Transverse colon (tissue), 4 donors: ENCODE results near the gene ITGA7. TPM values are rescaled to one million over a fixed set of nuclear protein-coding genes. Genes with fewer than 3 reads are reported as not detected.

Experiments
- DNase-seq: peaks from one replicate; pipeline ENCODE4 v3.0.0-alpha.2; 2019
- H3K27ac ChIP-seq, 4 donors: fragments of 200-600 bp; sonication (generic); 2 replicates each; pipeline ENCODE4 v1.5.1; 2016 to 2018; ENCODE audit warnings: inconsistent platforms in 4 of 4
- H3K27me3 ChIP-seq: fragments of 200-600 bp; sonication (generic); 2 replicates; pipeline ENCODE4 v1.5.1; 2017; ENCODE audit warnings: inconsistent platforms
- H3K36me3 ChIP-seq, 4 donors: fragments of 200-600 bp; sonication (generic); 2 replicates each; pipeline ENCODE4 v1.5.1; 2017 to 2019; ENCODE audit warnings: inconsistent platforms in 4 of 4
- H3K4me1 ChIP-seq, 4 donors: fragments of 200-600 bp; sonication (generic); 2 replicates each; pipeline ENCODE4 v1.5.1; 2017 to 2020; ENCODE audit warnings: inconsistent platforms in 4 of 4
- H3K4me3 ChIP-seq, 4 donors: fragments of 200-600 bp; sonication (generic); 1 replicate in 1 of 4; 2 replicates in 3 of 4; pipeline versions ENCODE4 v1.5.1 to v1.6.1; 2017 to 2019; ENCODE audit warnings: inconsistent platforms in 4 of 4
- H3K9me3 ChIP-seq, 2 donors: fragments of 200-600 bp; sonication (generic); 2 replicates each; pipeline ENCODE4 v1.5.1; 2017 to 2019; ENCODE audit warnings: inconsistent platforms in 2 of 2
- EP300 ChIP-seq: sonication (generic); formaldehyde crosslinking; IDR thresholded peaks from one replicate; pipeline ENCODE4 v1.6.1; 2017; ENCODE audit warnings: antibody characterized with exemption, low read depth
- POLR2A ChIP-seq: fragments of 450-650 bp; IDR thresholded peaks from one replicate; pipeline ENCODE4 v1.6.1; 2016; ENCODE audit warnings: antibody characterized with exemption, mild to moderate bottlenecking, moderate library complexity
- POLR2AphosphoS5 ChIP-seq, 3 donors: sonication (generic); formaldehyde crosslinking; IDR thresholded peaks; one replicate each; pipeline ENCODE4 v1.6.1; 2016; ENCODE audit warnings: antibody characterized with exemption in 3 of 3
- WGBS, 2 donors: methylation state at CpG; one replicate each; pipeline ENCODE4 v1.1.5; 2018; ENCODE audit warnings: low coverage in 1 of 2; 5-methylcytosine and 5-hydroxymethylcytosine counted together
- in situ Hi-C, 4 donors: fragments of 200-750 bp; cut with MboI; loops; one replicate each; pipeline versions ENCODE4 v1.15.0 to v1.15.1; 2017; ENCODE audit warnings: low sequenced_read_pairs in 3 of 4, low pct_ligation_motif_present in 1 of 4, low pct_unique_long_range_greater_than_20kb in 1 of 4
- intact Hi-C: fragments of 100-400 bp; cut with DNase I; formaldehyde crosslinking; loops from one replicate; pipeline ENCODE4 v1.15.1; 2023; ENCODE audit warnings: low total_unique reads
- small RNA-seq, 4 donors: library from RNA; depleted of rRNA; stranded (forward); fragments of <200 nt; gene quantifications; one replicate each; pipeline ENCODE3, GENCODE V24; 2016
- total RNA-seq, 4 donors: library from RNA; depleted of rRNA; stranded (reverse); fragments of >200 nt; gene quantifications; one replicate each; pipeline ENCODE4 v1.1.0, GENCODE V29; 2016
- TF ChIP-seq, protein P1 (sequence below), 5 experiments: fragments of 200-600 bp in 3 of 5; fragments of 450-650 bp in 2 of 5; sonication (generic) in 3 of 5; IDR thresholded peaks; 1 replicate in 2 of 5; 2 replicates in 3 of 5; pipeline ENCODE4 v1.5.1; 2016 to 2017; ENCODE audit warnings: antibody characterized with exemption in 5 of 5, inconsistent platforms in 3 of 5, mild to moderate bottlenecking in 2 of 5, moderate library complexity in 1 of 5

ITGA7 gene
- total RNA-seq, 4 donors from 2014 or later: 14.4 to 125 (median 23.6) TPM

- no peaks in the 10 kb centered on the region for H3K4me1 ChIP-seq
- intact Hi-C loops (no loop called here), in situ Hi-C loops (no loop called here)
- H3K4me3 ChIP-seq: no peak overlapping the region
- WGBS, 2 donors: 81% methylated on average over 15 of the region's 15 CpGs; no CpG with 5 or more reads in 1 of the 2 donors
- DNase-seq: no peak
- H3K9me3 ChIP-seq: no peaks in the 10 kb centered on the region
- no peak for TF ChIP-seq POLR2A
- no peaks in the 10 kb centered on the region for H3K36me3 ChIP-seq
- no peaks in the 10 kb centered on the region for H3K27me3 ChIP-seq
- H3K27ac ChIP-seq: no peak overlapping the region
These were observed 70.2 kb downstream of the ITGA7 start for GRCh38 chr12:55637467-55637866.

DNA sequence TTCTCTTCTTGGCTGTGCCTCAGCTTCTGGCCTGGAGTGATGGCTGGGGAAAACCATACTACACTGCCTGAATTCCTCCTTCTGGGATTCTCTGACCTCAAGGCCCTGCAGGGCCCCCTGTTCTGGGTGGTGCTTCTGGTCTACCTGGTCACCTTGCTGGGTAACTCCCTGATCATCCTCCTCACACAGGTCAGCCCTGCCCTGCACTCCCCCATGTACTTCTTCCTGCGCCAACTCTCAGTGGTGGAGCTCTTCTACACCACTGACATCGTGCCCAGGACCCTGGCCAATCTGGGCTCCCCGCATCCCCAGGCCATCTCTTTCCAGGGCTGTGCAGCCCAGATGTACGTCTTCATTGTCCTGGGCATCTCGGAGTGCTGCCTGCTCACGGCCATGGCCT lies 70.9 kb downstream of the ITGA7 start, which contains the start of gene OR10P1:
OR10P1 (plus strand) TSS at position 40 of the 400 bp plus-strand sequence; CDS start at position 40, 0 bp downstream.
- intact Hi-C loops: no loop called here
- Histone ChIP-seq H3K27me3 (no peaks in the 10 kb centered on the region), H3K36me3 (no peaks in the 10 kb centered on the region), H3K9me3 (no peaks in the 10 kb centered on the region), H3K4me1 (no peaks in the 10 kb centered on the region), H3K27ac (no peak within 1 kb of the TSS), H3K4me3 (no peak within 1 kb of the TSS)
- in situ Hi-C loops: no loop called here
- WGBS, 2 donors: 79% methylated on average over 6 of the region's 6 CpGs; no CpG with 5 or more reads in 1 of the 2 donors
- TF ChIP-seq, protein P1, sequence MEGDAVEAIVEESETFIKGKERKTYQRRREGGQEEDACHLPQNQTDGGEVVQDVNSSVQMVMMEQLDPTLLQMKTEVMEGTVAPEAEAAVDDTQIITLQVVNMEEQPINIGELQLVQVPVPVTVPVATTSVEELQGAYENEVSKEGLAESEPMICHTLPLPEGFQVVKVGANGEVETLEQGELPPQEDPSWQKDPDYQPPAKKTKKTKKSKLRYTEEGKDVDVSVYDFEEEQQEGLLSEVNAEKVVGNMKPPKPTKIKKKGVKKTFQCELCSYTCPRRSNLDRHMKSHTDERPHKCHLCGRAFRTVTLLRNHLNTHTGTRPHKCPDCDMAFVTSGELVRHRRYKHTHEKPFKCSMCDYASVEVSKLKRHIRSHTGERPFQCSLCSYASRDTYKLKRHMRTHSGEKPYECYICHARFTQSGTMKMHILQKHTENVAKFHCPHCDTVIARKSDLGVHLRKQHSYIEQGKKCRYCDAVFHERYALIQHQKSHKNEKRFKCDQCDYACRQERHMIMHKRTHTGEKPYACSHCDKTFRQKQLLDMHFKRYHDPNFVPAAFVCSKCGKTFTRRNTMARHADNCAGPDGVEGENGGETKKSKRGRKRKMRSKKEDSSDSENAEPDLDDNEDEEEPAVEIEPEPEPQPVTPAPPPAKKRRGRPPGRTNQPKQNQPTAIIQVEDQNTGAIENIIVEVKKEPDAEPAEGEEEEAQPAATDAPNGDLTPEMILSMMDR (IDR thresholded peaks at IDR 0.05): no peak
- TF ChIP-seq POLR2A (no peak), EP300 (no peak), POLR2AphosphoS5 (IDR thresholded peaks at IDR 0.05) (no peak)
- no peak for DNase-seq

- no peaks in the 10 kb centered on the region for H3K9me3 ChIP-seq
- WGBS, 2 donors: 85 to 100% methylated on average over 5 to 6 of the region's 6 CpGs
- no peaks in the 10 kb centered on the region for H3K36me3 ChIP-seq
- no peak overlapping the region for H3K4me3 ChIP-seq
- in situ Hi-C loops: no loop called here
- TF ChIP-seq, protein P1 (IDR thresholded peaks at IDR 0.05): no peak
- TF ChIP-seq POLR2A (no peak), POLR2AphosphoS5 (IDR thresholded peaks at IDR 0.05) (no peak), EP300 (no peak)
- DNase-seq: no peak
- no peaks in the 10 kb centered on the region for H3K27me3 ChIP-seq
- intact Hi-C loops: no loop called here
- H3K27ac ChIP-seq: no peak overlapping the region
- no peaks in the 10 kb centered on the region for H3K4me1 ChIP-seq
These were observed 71.5 kb downstream of the ITGA7 start for GRCh38 chr12:55636116-55636655.

Small RNAs within 50 kb of the gene (small RNA-seq; reads per million reads assigned to genes)
- gene AC009779.1 (0 reads per million in 4 donors), gene AC009779.5 (0 reads per million in 4 donors), gene RF00017 (0 reads per million in 4 donors)

Other genes with a start within 250 kb of the ITGA7 start
- gene OR6C70, start 237.8 kb downstream of the ITGA7 start, total RNA-seq: not detected
- not detected for gene OR6C68, start 215.5 kb downstream of the ITGA7 start, total RNA-seq
- not detected for gene OR6C4, start 158.3 kb downstream of the ITGA7 start, total RNA-seq
- not detected for gene OR2AP1, start 135.4 kb downstream of the ITGA7 start, total RNA-seq
- gene OR10P1, start 71.0 kb downstream of the ITGA7 start, total RNA-seq: not detected
- 100 to 1,000 TPM; 158 to 494 (median 381) TPM for gene BLOC1S1, start 8.1 kb upstream of the ITGA7 start, total RNA-seq
- 10 to 100 TPM; 16.5 to 74.4 (median 58.3) TPM for gene RDH5, start 12.5 kb upstream of the ITGA7 start, total RNA-seq
- 100 to 1,000 TPM; 427 to 723 (median 581) TPM for gene CD63, start 21.1 kb upstream of the ITGA7 start, total RNA-seq
- 1 to 10 TPM in 1 of 4 donors, under 1 TPM in 3; 0.37 to 1.7 (median 0.60) TPM for gene GDF11, start 35.2 kb upstream of the ITGA7 start, total RNA-seq
- 10 to 100 TPM; 38.0 to 50.7 (median 45.0) TPM for gene SARNP, start 109.8 kb upstream of the ITGA7 start, total RNA-seq
- gene ORMDL2, start 110.1 kb upstream of the ITGA7 start, total RNA-seq: 10 to 100 TPM in 2 of 4 donors, 1 to 10 TPM in 2; 3.7 to 40.3 (median 21.7) TPM
- gene DNAJC14, start 121.7 kb upstream of the ITGA7 start, total RNA-seq: 10 to 100 TPM; 10.3 to 35.4 (median 24.1) TPM
- 10 to 100 TPM in 2 of 4 donors, 1 to 10 TPM in 2; 5.2 to 29.2 (median 14.8) TPM for gene MMP19, start 135.0 kb upstream of the ITGA7 start, total RNA-seq
- gene PYM1, start 220.0 kb upstream of the ITGA7 start, total RNA-seq: 10 to 100 TPM; 35.2 to 56.4 (median 47.8) TPM
- 100 to 1,000 TPM; 101 to 268 (median 138) TPM for gene DGKA, start 223.3 kb upstream of the ITGA7 start, total RNA-seq